ENCODE data around the gene IDE. TPM values are rescaled to one million over a fixed set of nuclear protein-coding genes. Genes with fewer than 3 reads are reported as not detected.

Gene IDE
- total RNA-seq, 1 donor from 2014 or later = 15.3 TPM

- no peak for FAIRE-seq
- Histone ChIP-seq H3K4me3 (ENCODE audit: low read depth, low read length) (peak overlapping the region; percentile 2), H3K27me3 (ENCODE audit: control insufficient read depth, insufficient read depth, low read length) (peaks cover 8% of the 10 kb centered on the region), H3K36me3 (ENCODE audit: control insufficient read depth, insufficient read depth, low read length) (no peaks in the 10 kb centered on the region)
- DNase-seq (ENCODE audit: low read depth) = no peak
- peak; percentile 55 for TF ChIP-seq CTCF (IDR thresholded peaks at IDR 0.05; ENCODE audit: insufficient read depth, low read length, severe bottlenecking)
Observed at GRCh38 chr10:92419740-92420545, 153.9 kb downstream of the IDE start.

- no peaks in the 10 kb centered on the region for H3K36me3 ChIP-seq (ENCODE audit: control insufficient read depth, insufficient read depth, low read length)
- FAIRE-seq (peak; percentile 60), DNase-seq (ENCODE audit: low read depth) (no peak)
- H3K4me3 ChIP-seq (ENCODE audit: low read depth, low read length) = no peak overlapping the region
- TF ChIP-seq CTCF (IDR thresholded peaks at IDR 0.05; ENCODE audit: insufficient read depth, low read length, severe bottlenecking) = no peak
- H3K27me3 ChIP-seq (ENCODE audit: control insufficient read depth, insufficient read depth, low read length) = peaks cover 8% of the 10 kb centered on the region
Observed at GRCh38 chr10:92418891-92419290, 155.0 kb downstream of the IDE start.

DNA sequence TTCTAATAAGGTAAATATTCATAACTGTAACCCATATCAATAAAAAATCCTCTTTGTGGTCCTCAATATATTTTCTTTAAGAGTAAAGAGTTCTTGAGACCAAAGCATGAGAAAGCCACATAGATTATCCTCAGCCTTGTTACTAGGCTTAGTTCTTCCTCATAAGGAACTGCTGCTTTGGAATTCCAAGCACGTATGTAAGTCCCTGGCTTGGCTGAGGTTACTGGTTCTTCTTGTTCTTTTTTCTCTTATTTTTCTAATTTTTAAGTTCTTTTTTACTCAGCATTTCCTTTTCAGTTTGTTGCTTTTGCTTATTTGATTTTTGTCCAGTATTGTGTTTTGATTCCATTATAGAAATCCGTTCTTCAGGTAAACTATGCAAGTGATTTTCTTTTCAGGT lies 155.7 kb downstream of the IDE start:
- FAIRE-seq (no peak), DNase-seq (ENCODE audit: low read depth) (no peak)
- Histone ChIP-seq H3K36me3 (ENCODE audit: control insufficient read depth, insufficient read depth, low read length) (no peaks in the 10 kb centered on the region), H3K4me3 (ENCODE audit: low read depth, low read length) (no peak overlapping the region), H3K27me3 (ENCODE audit: control insufficient read depth, insufficient read depth, low read length) (peaks cover 8% of the 10 kb centered on the region)
- no peak for TF ChIP-seq CTCF (IDR thresholded peaks at IDR 0.05; ENCODE audit: insufficient read depth, low read length, severe bottlenecking)

- Histone ChIP-seq H3K27me3 (ENCODE audit: control insufficient read depth, insufficient read depth, low read length) (no peaks in the 10 kb centered on the region), H3K4me3 (ENCODE audit: low read depth, low read length) (no peak overlapping the region), H3K36me3 (ENCODE audit: control insufficient read depth, insufficient read depth, low read length) (no peaks in the 10 kb centered on the region)
- no peak for FAIRE-seq
- no peak for DNase-seq (ENCODE audit: low read depth)
- no peak for TF ChIP-seq CTCF (IDR thresholded peaks at IDR 0.05; ENCODE audit: insufficient read depth, low read length, severe bottlenecking)
Observed at GRCh38 chr10:92413519-92413918, 160.4 kb downstream of the IDE start.

GRCh38 chr10:92413011-92413410 lies 160.9 kb downstream of the IDE start:
- TF ChIP-seq CTCF (IDR thresholded peaks at IDR 0.05; ENCODE audit: insufficient read depth, low read length, severe bottlenecking) = no peak
- FAIRE-seq = no peak
- no peaks in the 10 kb centered on the region for H3K36me3 ChIP-seq (ENCODE audit: control insufficient read depth, insufficient read depth, low read length)
- no peak overlapping the region for H3K4me3 ChIP-seq (ENCODE audit: low read depth, low read length)
- no peak for DNase-seq (ENCODE audit: low read depth)
- no peaks in the 10 kb centered on the region for H3K27me3 ChIP-seq (ENCODE audit: control insufficient read depth, insufficient read depth, low read length)

- no peak for FAIRE-seq
- no peak for DNase-seq (ENCODE audit: low read depth)
- H3K27me3 ChIP-seq (ENCODE audit: control insufficient read depth, insufficient read depth, low read length) = no peaks in the 10 kb centered on the region
- no peak overlapping the region for H3K4me3 ChIP-seq (ENCODE audit: low read depth, low read length)
- no peak for TF ChIP-seq CTCF (IDR thresholded peaks at IDR 0.05; ENCODE audit: insufficient read depth, low read length, severe bottlenecking)
- no peaks in the 10 kb centered on the region for H3K36me3 ChIP-seq (ENCODE audit: control insufficient read depth, insufficient read depth, low read length)
Observed at GRCh38 chr10:92411406-92411805, 162.5 kb downstream of the IDE start.

Data from bronchial epithelial cell (primary cell).